ENCODE results near the gene SUSD3.

SUSD3 gene

GRCh38 chr9:93050231-93050630, 8.3 kb upstream of the SUSD3 start:
- H3K4me1 Mint-ChIP-seq (ENCODE audit: low read depth in 2 of 2): peaks cover 22 to 28% of the 10 kb centered on the region in 2 donors

DNA sequence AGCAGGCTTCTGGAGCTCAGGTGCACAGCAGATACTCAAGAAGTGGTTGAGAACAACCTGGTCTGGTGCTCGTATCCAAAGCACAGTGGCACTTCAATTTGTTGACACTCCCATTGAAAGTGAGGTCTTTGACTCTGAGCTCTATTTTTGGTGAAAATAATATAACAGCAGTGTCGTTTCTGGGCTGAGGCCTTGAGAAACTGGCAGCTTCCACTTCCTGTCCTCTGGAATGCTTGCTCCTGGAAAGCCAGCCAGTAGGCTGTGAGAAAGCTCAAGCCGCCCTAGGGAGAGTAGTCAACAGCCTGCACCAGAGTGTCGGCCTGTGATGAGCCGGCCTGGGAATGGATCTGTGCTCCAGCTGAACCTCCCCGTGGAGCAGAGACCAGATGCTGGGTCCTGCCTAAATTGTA, 6.8 kb upstream of the SUSD3 start:
- DNase-seq (no peak), ATAC-seq (replicated peaks) (no peak)
- peaks cover 25 to 32% of the 10 kb centered on the region in 2 donors for H3K4me1 Mint-ChIP-seq (ENCODE audit: low read depth in 2 of 2)
- H3K27me3 Mint-ChIP-seq: no peaks in the 10 kb centered on the region
- H3K9me3 Mint-ChIP-seq: no peaks in the 10 kb centered on the region
- H3K27ac Mint-ChIP-seq: no peak overlapping the region
- H3K36me3 Mint-ChIP-seq (ENCODE audit: insufficient read depth): peaks cover 10% of the 10 kb centered on the region
- H3K4me3 Mint-ChIP-seq: no peak overlapping the region

More at GRCh38 chr9:93050231-93050630, 8.3 kb upstream of the SUSD3 start:
- ATAC-seq (replicated peaks) (no peak), DNase-seq (no peak)
- Mint-ChIP-seq H3K9me3 (no peaks in the 10 kb centered on the region), H3K27me3 (no peaks in the 10 kb centered on the region), H3K27ac (peak overlapping the region in 1 of 2 donors; percentile 66), H3K36me3 (ENCODE audit: insufficient read depth) (peaks cover 10% of the 10 kb centered on the region), H3K4me3 (no peak overlapping the region)

GRCh38 chr9:93052791-93053540, 5.5 kb upstream of the SUSD3 start:
- Mint-ChIP-seq H3K27me3 (no peaks in the 10 kb centered on the region), H3K27ac (peak overlapping the region in 1 of 2 donors; percentile 65)
- peak; percentile 30 for ATAC-seq (replicated peaks)

GRCh38 chr9:93053781-93054331, 4.6 kb upstream of the SUSD3 start:
- DNase-seq: no peak
- no peaks in the 10 kb centered on the region for H3K27me3 Mint-ChIP-seq
- peak overlapping the region; percentile 65 to 69 for H3K27ac Mint-ChIP-seq

More at GRCh38 chr9:93052791-93053540, 5.5 kb upstream of the SUSD3 start:
- peaks cover 10% of the 10 kb centered on the region for H3K36me3 Mint-ChIP-seq (ENCODE audit: insufficient read depth)
- DNase-seq: no peak
- H3K4me1 Mint-ChIP-seq (ENCODE audit: low read depth in 2 of 2): peaks cover 33 to 40% of the 10 kb centered on the region in 2 donors
- no peak overlapping the region for H3K4me3 Mint-ChIP-seq
- no peaks in the 10 kb centered on the region for H3K9me3 Mint-ChIP-seq

DNA sequence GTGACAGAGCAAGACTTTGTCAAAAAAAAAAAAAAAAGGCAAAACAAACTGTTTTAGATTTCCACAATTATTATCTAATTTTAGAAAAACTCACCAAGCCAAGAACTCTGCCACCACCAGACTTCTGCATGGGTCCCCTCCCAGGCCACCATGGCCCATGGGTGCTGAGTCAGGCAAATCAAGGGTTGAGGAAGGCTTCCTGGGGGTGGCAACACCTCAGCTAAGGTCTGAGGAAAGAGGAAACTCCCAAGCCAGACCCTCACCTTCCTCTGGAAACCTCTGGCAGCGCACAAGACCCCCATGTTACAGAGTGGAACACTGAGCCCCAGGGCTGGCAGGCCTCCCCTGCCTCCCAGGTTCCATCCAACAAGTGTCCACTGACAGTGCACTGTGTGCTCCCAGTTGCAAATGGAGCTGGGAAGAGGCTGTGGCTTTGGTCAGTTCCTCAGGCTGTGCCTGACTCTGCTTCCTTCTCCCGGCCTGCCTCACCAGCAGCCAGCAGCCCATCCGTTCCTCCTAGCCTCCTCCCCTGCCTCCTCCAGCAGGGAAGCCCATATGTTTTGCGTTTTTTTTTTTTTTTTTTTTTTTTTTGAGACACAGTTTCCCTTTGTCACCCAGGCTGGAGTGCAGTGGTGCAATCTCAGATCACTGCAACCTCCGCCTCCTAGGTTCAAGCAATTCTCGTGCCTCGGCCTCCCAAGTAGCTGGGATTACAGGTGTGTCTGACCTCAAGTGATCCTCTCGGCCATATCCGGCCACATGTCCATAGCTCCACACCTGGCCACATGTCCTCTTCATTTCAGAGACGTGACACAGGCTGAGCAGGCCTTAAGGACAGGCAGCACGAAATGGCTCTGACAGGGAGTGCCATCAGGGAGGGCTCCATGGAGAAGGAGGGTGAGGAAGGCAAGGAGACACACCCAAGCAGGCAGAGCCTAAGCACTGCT, 3.5 kb upstream of the SUSD3 start:
- Mint-ChIP-seq H3K27me3 (no peaks in the 10 kb centered on the region), H3K4me1 (ENCODE audit: low read depth in 2 of 2) (peaks cover 30 to 39% of the 10 kb centered on the region in 2 donors), H3K4me3 (no peak overlapping the region), H3K9me3 (no peaks in the 10 kb centered on the region), H3K27ac (peak overlapping the region; percentile 69 to 89), H3K36me3 (ENCODE audit: insufficient read depth) (peaks cover 7% of the 10 kb centered on the region)
- DNase-seq: no peak
- ATAC-seq (replicated peaks): no peak

More at GRCh38 chr9:93053781-93054331, 4.6 kb upstream of the SUSD3 start:
- H3K4me1 Mint-ChIP-seq (ENCODE audit: low read depth in 2 of 2): peaks cover 32 to 38% of the 10 kb centered on the region in 2 donors
- H3K36me3 Mint-ChIP-seq (ENCODE audit: insufficient read depth): peaks cover 10% of the 10 kb centered on the region
- H3K4me3 Mint-ChIP-seq: no peak overlapping the region
- no peaks in the 10 kb centered on the region for H3K9me3 Mint-ChIP-seq
- ATAC-seq (replicated peaks): no peak

GRCh38 chr9:93057042-93057702, 1.3 kb upstream of the SUSD3 start:
- Mint-ChIP-seq H3K27me3 (no peaks in the 10 kb centered on the region), H3K4me3 (peak overlapping the region; percentile 69 to 82), H3K27ac (peak overlapping the region; percentile 88 to 90), H3K36me3 (ENCODE audit: insufficient read depth) (peaks cover 7% of the 10 kb centered on the region), H3K4me1 (ENCODE audit: low read depth in 2 of 2) (peaks cover 49 to 56% of the 10 kb centered on the region in 2 donors), H3K9me3 (no peaks in the 10 kb centered on the region)
- DNase-seq (no peak), ATAC-seq (replicated peaks) (no peak)

DNA sequence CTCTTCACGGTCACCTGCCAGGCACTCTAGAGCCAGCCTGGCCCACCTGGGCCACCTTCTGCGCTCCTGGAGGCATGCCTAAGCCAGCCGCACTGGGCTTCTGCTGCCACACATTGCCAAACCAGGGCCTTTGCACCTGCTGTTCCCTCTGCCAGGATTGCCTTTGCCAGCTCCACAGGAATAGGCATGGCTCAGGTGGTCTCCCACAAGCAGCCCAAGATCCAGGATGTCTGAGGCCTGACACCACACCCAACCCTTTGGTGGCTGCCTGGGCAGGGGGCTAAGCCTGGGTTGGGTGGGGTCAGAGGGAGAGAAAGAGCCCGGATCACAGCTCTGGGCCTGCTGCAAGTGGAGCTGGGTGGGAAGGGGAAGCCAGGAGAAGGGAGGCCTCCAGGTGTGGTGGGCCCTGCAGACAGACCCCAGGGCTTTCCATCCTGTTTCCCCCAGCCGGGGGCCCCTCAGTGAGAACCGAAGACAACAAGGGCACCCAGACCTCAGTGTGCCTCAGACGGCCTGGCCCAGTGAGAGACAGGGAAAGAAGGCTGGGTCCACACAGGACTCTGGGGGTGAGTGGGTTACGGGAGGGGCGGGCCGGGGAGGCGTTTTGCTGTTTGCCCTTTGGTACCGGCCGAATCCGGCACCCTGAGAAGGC, 672 bp upstream of the SUSD3 start:
- H3K9me3 Mint-ChIP-seq: no peaks in the 10 kb centered on the region
- H3K27me3 Mint-ChIP-seq: no peaks in the 10 kb centered on the region
- peak overlapping the region; percentile 88 to 90 for H3K27ac Mint-ChIP-seq
- DNase-seq (no peak), ATAC-seq (replicated peaks) (peak; percentile 62)
- H3K4me1 Mint-ChIP-seq (ENCODE audit: low read depth in 2 of 2): peaks cover 55 to 62% of the 10 kb centered on the region in 2 donors
- H3K36me3 Mint-ChIP-seq (ENCODE audit: insufficient read depth): peaks cover 7% of the 10 kb centered on the region
- peak overlapping the region; percentile 69 to 82 for H3K4me3 Mint-ChIP-seq

DNA sequence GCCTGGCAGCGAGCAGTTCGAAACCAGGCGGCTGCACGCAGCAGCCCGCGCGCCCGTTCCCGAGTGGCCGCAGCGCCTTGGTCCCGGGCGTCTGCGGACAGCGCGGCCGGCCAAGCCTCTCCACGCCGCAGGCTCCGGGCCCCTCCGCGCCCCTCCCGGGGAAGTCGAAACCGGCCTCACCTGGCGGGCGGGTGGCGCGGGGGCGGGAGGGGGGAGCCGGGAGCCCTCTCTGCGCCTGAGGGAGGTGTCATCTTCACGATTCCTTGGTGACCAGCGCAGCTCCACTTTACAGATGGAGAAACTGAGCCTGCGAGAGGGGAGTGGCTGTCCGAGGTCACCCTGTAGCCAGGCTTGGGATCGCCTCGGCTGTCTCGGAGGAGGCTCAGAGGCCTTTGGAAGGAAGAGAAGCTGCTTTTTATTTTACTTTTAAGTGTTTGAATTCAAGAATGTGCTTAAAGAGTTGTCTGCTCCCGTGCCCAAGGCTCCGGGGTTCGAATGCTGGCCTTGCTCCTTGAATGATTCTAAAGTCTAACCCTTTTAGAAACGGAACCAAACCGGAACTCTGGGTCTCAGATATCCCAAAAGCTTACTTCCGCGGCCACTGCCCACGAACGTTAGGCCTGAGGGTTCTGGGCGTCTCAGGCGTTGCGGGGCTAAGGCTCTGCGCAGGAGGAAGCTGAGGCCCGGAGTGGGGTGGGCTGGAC, 662 bp downstream of the SUSD3 start:
- DNase-seq: no peak
- ATAC-seq (replicated peaks): peak; percentile 9
- Mint-ChIP-seq H3K27ac (peak overlapping the region; percentile 84 to 97), H3K36me3 (ENCODE audit: insufficient read depth) (peaks cover 6% of the 10 kb centered on the region), H3K4me3 (peak overlapping the region; percentile 89), H3K4me1 (ENCODE audit: low read depth in 2 of 2) (peaks cover 51 to 62% of the 10 kb centered on the region in 2 donors), H3K9me3 (no peaks in the 10 kb centered on the region), H3K27me3 (no peaks in the 10 kb centered on the region)

GRCh38 chr9:93059715-93060578, 1.4 kb downstream of the SUSD3 start:
- peak overlapping the region; percentile 89 for H3K4me3 Mint-ChIP-seq
- H3K9me3 Mint-ChIP-seq: no peaks in the 10 kb centered on the region
- ATAC-seq (replicated peaks) (no peak), DNase-seq (no peak)
- H3K27ac Mint-ChIP-seq: peak overlapping the region; percentile 84 to 97
- peaks cover 14% of the 10 kb centered on the region for H3K36me3 Mint-ChIP-seq (ENCODE audit: insufficient read depth)
- H3K27me3 Mint-ChIP-seq: no peaks in the 10 kb centered on the region
- peaks cover 59 to 69% of the 10 kb centered on the region in 2 donors for H3K4me1 Mint-ChIP-seq (ENCODE audit: low read depth in 2 of 2)

- Mint-ChIP-seq H3K27ac (peak overlapping the region; percentile 84 to 97), H3K36me3 (ENCODE audit: insufficient read depth) (peaks cover 18% of the 10 kb centered on the region), H3K4me1 (ENCODE audit: low read depth in 2 of 2) (peaks cover 67 to 68% of the 10 kb centered on the region in 2 donors), H3K4me3 (peak overlapping the region; percentile 89), H3K9me3 (no peaks in the 10 kb centered on the region), H3K27me3 (no peaks in the 10 kb centered on the region)
- DNase-seq (no peak), ATAC-seq (replicated peaks) (no peak)
These were observed 2.3 kb downstream of the SUSD3 start for GRCh38 chr9:93060746-93061259.

DNA sequence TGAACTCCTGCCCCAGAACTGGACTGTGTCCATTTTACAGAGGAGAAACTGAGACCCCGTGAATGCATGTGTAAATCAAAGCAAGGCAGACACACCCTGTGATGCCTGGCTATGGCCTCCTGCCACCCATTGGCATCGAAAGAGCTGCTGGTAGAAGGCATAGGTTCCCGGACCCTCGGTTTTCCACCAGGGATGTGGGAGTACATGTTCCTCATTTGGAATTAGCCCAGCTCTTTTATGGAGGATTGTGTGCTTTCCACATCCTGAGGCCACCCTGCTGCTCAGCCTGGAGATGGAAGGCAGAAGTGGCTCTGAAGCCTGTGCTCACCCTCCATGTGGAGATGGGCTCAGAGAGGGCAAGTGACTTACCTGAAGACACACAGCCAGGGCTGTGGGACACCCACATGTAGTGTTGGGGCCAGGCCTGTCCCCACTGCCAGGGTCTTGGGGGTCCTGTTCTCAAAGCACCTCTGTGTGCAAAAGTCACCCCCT, 2.8 kb downstream of the SUSD3 start:
- Mint-ChIP-seq H3K9me3 (no peaks in the 10 kb centered on the region), H3K27me3 (no peaks in the 10 kb centered on the region), H3K4me3 (peak overlapping the region; percentile 89), H3K4me1 (ENCODE audit: low read depth in 2 of 2) (peaks cover 71 to 72% of the 10 kb centered on the region in 2 donors), H3K27ac (peak overlapping the region; percentile 84 to 97), H3K36me3 (ENCODE audit: insufficient read depth) (peaks cover 22% of the 10 kb centered on the region)
- DNase-seq (no peak), ATAC-seq (replicated peaks) (no peak)
